SIG-M5 treated with dmso at 0.1 percent for 504 hours (cell line): ENCODE results near the gene CSPG5.

Experiments used
- DNase-seq: peaks from one replicate; lab custom pipeline; 2025; ENCODE audit not compliant: unreplicated experiment; lab: John Stamatoyannopoulos, UW

The CSPG5 gene

DNA sequence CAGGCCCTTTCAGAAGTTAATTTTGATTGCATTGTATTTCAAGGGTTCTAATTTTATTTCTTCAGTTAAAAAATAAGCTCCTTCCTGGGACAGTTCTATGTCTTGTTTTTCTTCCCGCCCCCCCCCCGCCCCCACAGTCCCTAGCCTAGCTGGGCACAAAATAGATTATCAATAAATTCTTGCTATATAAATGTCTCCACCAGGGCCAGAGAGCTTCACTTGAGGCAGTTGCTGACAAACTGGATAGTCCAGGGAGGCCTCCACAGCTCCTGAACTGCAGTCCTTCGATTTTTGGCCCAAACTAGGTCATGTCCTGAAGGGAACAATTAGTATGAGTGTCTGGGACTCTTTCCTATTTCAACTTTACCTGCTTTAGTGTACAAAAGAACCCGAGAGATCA is 9.9 kb upstream of the CSPG5 start:
- no peak for DNase-seq

GRCh38 chr3:47588053-47588452 is 9.4 kb upstream of the CSPG5 start:
- no peak for DNase-seq

DNA sequence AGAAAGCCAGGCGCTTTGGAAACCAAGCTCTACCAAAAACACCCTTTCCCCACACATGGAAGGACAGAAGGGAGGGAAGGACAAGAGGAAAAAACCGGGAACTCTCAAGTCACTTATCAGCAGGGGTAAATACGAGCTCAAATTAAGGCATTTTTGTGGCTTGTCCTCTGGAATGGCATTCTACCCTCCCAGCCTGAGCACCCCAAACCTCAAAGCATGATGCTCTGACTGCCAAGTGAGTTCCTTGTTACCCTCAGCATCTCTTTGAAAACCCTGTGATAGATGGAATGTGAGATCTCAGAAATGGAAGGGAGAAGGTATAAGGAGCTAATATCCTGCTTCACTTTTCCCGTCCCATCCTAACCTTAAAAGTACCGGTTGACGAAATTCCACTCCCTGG is 8.1 kb upstream of the CSPG5 start:
- no peak for DNase-seq

DNA sequence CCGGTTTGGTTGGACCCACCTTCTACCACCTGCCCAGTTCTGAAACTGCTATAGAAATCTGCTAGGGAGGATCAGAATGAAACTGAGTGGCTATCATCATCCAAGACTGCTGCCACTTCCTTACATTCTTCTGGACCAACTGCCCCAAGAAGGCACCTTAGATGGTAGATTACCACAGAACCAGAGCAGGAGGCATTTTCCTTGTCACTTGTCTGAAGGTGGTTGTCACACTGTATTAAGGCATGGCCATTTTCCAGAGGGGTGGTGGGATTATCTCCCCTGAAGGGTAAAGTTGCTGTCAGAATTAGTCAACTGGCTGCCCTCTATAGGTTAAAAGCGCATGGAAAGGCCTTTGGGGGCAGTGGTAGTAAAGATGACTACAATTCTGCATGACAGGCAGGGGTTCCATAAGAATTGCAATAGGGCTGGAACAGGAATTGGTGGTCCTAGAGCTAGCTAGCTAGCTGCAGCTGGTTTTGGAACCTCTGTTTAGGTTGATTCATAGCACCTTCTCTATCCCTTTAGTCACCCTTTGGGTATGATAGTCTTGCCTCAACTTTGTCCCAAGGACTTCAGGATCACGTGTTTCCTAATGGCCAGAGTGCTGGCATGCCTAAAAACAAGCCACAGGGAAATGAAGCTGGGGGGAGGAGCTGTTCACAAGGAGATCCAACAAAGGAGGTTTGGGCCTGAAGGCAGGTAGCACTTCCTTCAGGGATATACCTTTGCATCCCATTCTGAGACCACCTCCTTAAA is 4.8 kb upstream of the CSPG5 start:
- DNase-seq = no peak

GRCh38 chr3:47581835-47582234 is 3.2 kb upstream of the CSPG5 start:
- DNase-seq = no peak

- DNase-seq = no peak
These were observed 2.8 kb upstream of the CSPG5 start for GRCh38 chr3:47581422-47581821.

DNA sequence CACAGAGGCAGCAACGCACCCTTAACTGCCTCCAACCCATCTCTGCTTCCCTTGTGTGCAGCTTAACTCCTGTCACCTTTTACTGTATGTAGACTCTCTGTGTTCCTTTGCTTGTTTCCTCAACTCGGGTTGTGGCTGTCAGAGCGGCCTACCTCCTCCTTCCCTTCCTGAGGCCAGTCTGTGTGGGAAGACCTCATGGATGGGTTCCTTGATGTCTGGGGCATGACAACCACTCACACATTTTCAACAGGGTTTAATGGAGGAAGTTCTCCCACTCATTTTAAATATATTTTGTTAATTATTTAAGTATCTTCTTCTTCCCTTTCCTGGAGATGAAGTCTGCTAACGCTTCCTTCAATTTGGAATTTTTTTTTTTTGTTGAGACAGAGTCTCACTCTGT is 1.8 kb upstream of the CSPG5 start:
- DNase-seq = no peak

- DNase-seq = no peak
These were observed 1.2 kb upstream of the CSPG5 start for GRCh38 chr3:47579875-47580274.

GRCh38 chr3:47578119-47578632 is 489 bp downstream of the CSPG5 start:
- peak; percentile 23 for DNase-seq

DNA sequence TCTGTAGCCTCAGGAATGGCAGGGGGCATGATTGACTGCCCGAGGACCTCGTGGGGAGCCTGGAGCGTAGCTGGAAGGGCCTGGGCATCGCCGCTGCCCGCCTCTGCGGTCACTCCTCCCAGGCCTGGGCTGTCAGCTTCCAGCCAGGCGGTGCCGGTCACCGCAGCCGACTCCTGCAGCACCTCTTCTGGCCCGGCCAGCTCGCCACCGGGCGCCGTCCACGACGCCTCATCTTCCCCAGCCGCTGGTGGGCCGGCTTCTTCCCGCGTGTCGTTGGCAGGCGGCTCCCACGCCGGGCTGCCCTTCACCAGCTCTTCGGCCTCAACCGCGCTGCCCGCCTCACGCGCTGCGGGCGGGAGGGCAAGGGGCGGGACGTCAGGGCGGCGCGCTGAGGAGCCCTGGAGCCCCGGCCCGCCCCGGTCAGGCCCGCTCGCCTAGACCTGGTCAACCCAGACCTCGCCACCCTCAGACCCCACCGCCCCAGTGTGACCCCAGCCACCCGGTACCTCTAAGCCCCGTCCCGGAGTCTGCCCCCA is 1.0 kb downstream of the CSPG5 start:
- DNase-seq = no peak

- DNase-seq = no peak
These were observed 5.2 kb downstream of the CSPG5 start for GRCh38 chr3:47573190-47574172.

- DNase-seq = no peak
These were observed 7.1 kb downstream of the CSPG5 start for GRCh38 chr3:47571391-47572175.

DNA sequence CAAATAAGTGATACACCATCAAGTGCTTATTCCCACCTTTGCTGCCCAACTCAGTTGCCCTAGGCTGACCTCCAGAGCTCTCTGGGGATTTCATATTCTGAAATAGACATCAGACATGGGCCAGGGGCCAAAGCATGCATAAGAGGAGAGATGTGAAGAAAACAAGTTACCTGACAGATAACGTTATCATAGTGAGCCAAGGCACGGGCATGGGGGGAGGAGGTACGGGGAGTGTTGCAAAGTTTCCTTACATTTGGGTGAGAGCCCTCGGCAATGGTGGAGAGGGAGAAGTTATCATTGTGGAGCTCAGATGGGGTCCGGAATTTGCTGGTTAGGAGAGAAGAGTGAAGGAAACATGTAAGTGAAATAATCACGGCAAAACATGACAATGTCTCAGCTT is 9.8 kb downstream of the CSPG5 start:
- no peak for DNase-seq

- DNase-seq = no peak
These were observed 11.5 kb downstream of the CSPG5 start for GRCh38 chr3:47567149-47567548.

DNA sequence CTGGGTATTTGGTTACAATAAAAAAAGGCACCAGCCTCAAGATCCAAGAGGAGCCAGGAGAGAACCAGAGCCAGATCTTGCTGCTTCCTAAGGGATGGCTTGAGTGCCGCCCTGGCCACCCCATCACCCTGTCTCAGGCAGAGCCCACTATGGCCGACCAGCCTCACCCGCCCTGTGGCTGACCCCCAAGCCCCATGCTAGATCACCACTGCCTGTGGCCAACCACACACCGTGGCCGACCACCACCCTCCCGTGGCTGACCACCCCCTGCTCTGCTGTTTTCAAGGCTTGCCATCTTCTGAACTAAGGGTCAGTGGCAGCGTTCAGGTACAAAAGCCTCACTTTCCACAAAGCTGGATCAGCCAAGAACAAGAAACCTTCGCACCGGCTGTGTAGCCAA is 12.0 kb downstream of the CSPG5 start:
- DNase-seq = no peak

DNA sequence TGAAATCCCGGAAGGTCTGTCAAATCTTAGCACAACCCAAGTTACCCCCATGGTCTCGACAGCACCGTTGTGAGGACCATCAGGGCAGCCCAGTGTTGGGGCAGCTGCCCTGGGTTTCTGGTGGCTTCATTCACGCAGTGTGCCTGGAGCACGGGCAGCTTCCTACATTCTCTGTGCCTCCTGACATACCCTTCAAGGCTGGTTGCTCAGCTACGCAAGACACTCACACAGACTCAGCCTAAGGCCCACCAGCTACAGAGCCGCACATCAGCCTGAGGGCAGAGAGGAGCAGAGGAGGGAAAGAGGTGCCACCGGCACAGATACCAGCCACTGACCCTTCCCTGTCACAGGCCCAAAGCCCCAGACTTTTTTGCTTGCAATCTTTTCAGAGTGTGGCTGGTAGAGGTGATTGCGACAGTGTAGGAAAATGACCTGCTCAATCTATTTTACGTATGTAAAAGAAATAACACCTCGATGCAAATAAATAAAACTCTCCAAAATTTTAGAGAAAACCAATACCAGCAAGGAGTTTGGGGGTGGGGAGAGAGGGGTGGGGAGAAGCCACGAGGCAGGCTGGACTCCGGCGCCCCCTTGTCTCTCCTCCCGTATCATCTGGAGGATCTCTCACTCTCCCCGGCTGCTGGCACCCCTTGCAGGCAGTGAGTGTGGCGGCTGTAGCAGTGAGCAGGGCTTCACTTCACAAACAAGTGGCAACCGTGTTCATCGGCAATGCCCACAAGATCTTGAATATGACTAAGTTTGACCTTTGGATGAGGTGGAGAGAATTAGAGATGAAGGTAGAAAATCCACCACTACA is 12.7 kb downstream of the CSPG5 start:
- DNase-seq = no peak

DNA sequence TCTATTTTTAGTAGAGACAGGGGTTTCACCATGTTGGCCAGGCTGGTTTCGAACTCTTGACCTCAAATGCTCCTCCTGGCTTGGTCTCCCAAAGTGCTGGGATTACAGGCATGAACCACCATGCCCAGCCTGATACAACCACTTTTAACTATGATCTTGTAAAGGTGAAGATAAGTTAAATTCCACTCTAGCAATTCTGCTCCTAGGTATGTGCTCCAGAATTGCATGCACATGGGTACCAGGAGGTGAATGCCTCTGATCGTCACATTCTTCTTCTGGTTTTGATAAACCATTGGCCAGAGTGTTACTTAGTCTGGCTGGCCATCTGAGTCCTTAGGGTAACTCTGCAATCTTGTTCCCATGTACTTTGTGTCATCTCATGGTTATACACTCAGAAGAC is 22.3 kb downstream of the CSPG5 start:
- no peak for DNase-seq

DNA sequence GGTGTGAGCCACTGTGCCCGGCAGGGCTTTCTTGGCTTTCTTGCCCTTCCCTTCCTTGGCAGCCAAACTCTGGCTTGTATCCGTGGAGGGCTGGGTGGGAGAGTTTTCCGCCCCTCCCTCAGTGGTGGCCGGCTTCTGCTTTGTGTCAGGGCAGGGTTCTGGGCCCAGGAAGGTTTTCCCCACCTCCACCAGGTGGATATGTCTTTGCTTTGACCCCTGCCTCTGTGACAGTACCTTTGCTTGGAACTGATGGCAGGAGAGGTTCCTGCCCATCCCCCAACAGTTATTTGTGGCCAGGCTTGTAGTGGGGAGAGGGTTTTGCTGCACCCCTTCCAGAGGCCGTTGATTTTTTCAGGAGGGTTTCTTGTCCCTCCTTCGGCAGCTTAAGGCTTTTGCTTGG is 24.3 kb downstream of the CSPG5 start:
- no peak for DNase-seq

GRCh38 chr3:47553407-47553806 is 25.3 kb downstream of the CSPG5 start:
- DNase-seq = no peak
